HG03095 (cell line): ENCODE measurements around the gene LRCH1.
A peak's percentile ranks its signal among the peaks of the same experiment; 100 is the strongest.

Experiments used
- ATAC-seq: cut with Tn5 transposase; IDR thresholded peaks from one replicate; pipeline ENCODE4 v1.9.1; 2021; ENCODE audit warnings: moderate library complexity; ENCODE audit not compliant: unreplicated experiment

LRCH1 gene

GRCh38 chr13:46663206-46664037, 110.5 kb downstream of the LRCH1 start:
- ATAC-seq, result no peak

- ATAC-seq, result no peak
Measured at GRCh38 chr13:46664195-46664594, 111.2 kb downstream of the LRCH1 start.

GRCh38 chr13:46665248-46665632, 112.3 kb downstream of the LRCH1 start:
- ATAC-seq, result no peak

- no peak for ATAC-seq
Measured at GRCh38 chr13:46665633-46666482, 112.9 kb downstream of the LRCH1 start.

- ATAC-seq, result no peak
Measured at GRCh38 chr13:46666727-46667456, 113.9 kb downstream of the LRCH1 start.

GRCh38 chr13:46667687-46668281, 114.8 kb downstream of the LRCH1 start:
- ATAC-seq, result peak; percentile 55

GRCh38 chr13:46668302-46668720, 115.3 kb downstream of the LRCH1 start:
- ATAC-seq, result peak; percentile 14

- ATAC-seq, result no peak
Measured at GRCh38 chr13:46668931-46669525, 116.1 kb downstream of the LRCH1 start.

- no peak for ATAC-seq
Measured at GRCh38 chr13:46672338-46673090, 119.5 kb downstream of the LRCH1 start.

GRCh38 chr13:46675016-46675415, 122.0 kb downstream of the LRCH1 start:
- ATAC-seq, result no peak

- ATAC-seq, result no peak
Measured at GRCh38 chr13:46676378-46676725, 123.4 kb downstream of the LRCH1 start.

- ATAC-seq, result peak; percentile 86
Measured at GRCh38 chr13:46679369-46680120, 126.6 kb downstream of the LRCH1 start.

- no peak for ATAC-seq
Measured at GRCh38 chr13:46682015-46682414, 129.0 kb downstream of the LRCH1 start.

GRCh38 chr13:46682707-46683106, 129.7 kb downstream of the LRCH1 start:
- no peak for ATAC-seq

- ATAC-seq, result no peak
Measured at GRCh38 chr13:46683676-46684260, 130.8 kb downstream of the LRCH1 start.

- no peak for ATAC-seq
Measured at GRCh38 chr13:46684287-46685001, 131.5 kb downstream of the LRCH1 start.

GRCh38 chr13:46685006-46685730, 132.2 kb downstream of the LRCH1 start:
- no peak for ATAC-seq
